Endothelial cell of hepatic sinusoid (primary cell): ENCODE data around the gene HMGB4.

Experiments
- in situ Hi-C: cut with HindIII; loops from 2 replicates; pipeline ENCODE4 v1.10.0; 2017; ENCODE audit warnings: low sequenced_read_pairs

Gene HMGB4

GRCh38 chr1:33895976-33896375 is 32.1 kb downstream of the HMGB4 start:
- in situ Hi-C loops = no loop called here

DNA sequence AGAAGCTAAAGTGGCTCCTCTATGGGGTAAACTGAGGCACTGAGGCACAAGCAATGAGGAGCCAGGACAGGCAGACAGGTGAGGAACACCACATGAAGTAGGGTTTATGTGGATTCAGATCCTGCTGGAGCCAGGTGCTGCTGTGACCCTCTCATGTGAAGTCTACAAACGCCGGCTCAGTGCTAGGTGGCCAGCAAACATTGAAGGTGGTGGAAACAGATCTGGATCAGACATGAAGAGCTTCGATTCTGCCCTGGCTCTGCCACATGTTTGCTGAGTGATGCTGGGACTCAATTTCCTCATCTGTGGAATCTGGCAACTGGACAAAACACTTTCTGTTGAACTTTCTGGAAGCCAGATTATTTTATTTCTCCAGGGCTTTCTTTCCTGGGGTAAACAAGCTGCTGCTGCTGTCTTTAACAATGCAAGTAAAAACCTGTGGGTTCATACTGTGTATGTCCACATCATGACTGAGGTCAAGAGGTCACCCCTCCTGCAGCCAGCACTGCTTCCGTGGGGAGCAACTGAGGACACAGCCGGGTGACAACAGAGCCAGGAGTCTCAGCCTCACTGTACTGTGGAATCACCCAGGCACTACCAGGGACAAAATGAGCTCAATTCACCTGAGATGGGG is 33.3 kb downstream of the HMGB4 start:
- in situ Hi-C loops = no loop called here

GRCh38 chr1:33898406-33898805 is 34.5 kb downstream of the HMGB4 start:
- in situ Hi-C loops = no loop called here

DNA sequence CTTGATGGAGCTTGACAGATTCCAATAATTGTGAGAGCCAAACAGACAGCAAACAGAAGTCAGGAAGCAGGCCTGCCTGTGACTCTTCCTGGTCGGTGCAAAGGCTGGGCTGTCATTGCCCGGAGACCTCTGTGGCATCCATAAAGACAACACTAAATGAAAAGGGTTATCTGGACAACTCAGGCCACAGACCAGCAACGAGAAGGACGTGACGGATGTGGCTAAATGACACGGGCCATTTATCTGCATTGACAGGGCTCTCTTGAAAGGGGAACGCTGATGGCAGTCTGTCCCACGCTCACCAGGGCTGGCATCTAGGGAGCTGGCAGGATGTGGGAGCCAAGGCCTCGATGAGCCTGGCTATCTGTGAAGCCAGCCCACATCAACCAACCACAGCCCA is 35.0 kb downstream of the HMGB4 start:
- in situ Hi-C loops = no loop called here

DNA sequence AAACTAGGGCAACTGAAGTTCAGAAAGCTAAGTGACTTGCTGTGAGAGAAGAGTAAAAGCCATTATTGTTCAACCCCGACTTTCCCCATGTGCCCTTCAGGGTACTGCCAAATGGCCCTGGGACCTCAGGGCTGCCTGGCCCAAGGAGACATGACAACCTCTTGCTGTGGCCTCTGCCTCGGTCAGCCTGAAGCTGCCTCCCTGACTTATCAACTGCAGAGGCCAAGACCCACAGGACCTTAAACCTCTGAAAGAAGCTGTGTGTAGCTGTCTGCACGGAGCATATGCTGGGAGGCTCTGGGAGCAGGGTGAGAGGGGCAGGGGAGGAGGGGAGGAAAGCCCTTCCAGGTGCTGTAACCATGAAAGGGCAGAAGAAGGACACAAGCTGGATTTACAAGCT is 35.9 kb downstream of the HMGB4 start:
- in situ Hi-C loops = no loop called here

DNA sequence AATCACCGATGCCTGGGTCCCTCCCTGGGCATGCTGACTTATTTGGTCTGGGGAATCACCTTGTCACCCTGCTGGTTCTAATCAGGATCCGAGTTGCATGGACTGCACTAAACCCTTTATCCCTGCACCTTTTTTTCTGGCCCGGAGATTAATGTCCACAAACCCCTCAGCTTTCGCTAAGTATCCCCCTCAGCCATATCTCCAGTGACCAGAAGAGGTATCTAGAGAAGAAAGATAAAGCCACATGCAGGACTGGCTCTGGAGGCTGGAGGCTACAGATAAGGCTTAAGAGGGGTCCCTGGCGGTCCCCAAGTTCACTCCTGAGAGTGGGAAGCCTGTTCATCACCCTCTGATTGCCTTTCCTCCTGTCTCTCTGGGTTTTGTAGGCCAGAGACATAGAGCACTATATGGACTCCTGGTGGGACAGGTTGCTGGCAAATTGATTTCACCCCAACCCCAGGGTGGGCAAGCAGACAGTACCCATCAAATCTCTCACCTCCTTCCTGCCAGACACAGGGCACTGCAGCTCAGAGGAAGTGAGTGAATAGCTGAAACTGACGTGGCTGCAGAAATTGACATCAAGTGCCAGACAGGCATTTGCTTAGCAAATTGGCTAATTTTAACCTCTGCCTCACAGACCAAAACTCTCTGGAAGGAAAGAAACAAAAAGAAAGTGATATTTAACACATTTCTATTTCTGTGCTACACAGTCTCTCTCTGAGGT is 38.8 kb downstream of the HMGB4 start:
- in situ Hi-C loops = no loop called here

GRCh38 chr1:33903210-33903589 is 39.3 kb downstream of the HMGB4 start:
- in situ Hi-C loops = no loop called here

DNA sequence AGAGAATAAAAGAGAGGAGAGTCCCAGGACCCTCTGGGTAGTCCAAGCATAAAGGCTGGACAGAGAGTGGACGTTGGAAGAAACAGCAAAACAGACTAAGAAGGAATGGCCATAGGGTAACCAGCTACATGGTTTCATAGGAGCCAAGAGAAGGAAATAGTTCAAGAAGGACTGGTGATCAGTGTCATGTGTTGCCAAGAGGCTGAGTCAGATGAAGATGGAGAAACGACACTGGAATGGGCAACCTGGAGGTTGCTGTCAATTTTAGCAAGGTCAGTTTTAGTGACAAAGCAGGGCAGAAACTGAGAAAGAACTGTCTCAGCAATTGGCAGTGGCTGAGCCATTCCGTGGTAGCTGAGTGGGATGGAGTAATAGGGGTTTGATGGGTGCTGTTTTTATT is 41.4 kb downstream of the HMGB4 start:
- in situ Hi-C loops = no loop called here

DNA sequence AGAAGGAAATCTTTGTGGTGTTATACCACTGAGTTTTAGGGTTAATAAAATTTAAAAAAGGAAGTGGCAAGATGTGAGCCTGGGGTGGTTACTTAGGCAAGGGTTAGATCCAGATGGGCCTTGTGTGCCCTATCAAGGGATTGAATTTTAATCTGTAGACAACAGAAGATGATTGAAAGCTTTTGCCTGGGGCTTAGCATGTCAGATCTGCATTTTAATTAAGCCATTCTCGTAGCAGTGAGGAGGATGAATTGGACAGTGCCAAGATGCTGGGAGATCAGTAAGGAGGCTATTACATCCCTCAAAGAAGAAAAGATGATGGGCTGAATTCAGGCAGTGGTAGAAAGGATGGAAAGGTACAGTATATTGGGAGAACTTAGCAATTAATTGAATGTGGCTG is 42.3 kb downstream of the HMGB4 start:
- in situ Hi-C loops = no loop called here

DNA sequence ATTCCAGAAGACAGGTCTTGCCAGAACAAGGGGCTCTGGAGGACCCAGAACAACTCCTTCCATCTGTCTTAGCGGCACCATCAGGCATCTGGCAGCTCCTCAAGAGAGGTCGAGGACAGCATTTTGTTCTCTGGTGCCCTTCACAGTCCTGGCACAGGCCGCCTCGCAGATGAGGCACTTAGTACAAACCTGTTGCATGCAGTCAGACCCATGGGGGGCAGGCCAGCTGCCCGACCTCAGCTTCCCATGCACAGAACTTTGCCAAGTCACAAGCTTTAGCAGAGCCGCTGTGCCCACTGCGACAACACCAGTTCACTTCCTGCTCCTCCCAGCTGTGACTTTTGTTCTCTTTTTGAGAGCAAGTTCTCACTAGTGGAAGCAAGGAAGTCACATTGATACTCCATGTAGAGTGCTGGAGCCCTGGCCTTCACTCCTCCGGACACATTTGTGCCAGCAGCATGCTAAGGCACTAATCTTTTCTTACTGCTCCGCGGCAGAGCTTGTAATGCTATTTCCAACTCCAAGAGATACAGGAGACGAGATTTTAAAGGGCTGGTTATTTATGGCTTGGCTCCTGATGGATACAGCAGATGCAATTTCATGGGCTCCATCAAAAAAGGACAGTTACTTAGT is 44.6 kb downstream of the HMGB4 start:
- in situ Hi-C loops = no loop called here
